OCI-LY1 (cell line): ENCODE data around the gene ASPHD1.

Source experiments
- H2AFZ ChIP-seq: fragments of 200-600 bp; sonication (generic), shearing (Covaris generic); 2 replicates; pipeline ENCODE4 v1.6.0; 2014; ENCODE audit warnings: antibody characterized with exemption, mild to moderate bottlenecking, low read length
- H3F3A ChIP-seq: fragments of 200-600 bp; sonication (generic), shearing (Covaris generic); 2 replicates; pipeline ENCODE4 v1.6.0; 2014; ENCODE audit warnings: mild to moderate bottlenecking, antibody characterized with exemption, low read length, moderate library complexity; ENCODE audit not compliant: insufficient read depth
- H3K27ac ChIP-seq: fragments of 200-600 bp; sonication (generic); 2 replicates; pipeline ENCODE4 v1.5.1; 2014; ENCODE audit warnings: low read length, mixed run types, mild to moderate bottlenecking, low read depth; ENCODE audit not compliant: poor library complexity, severe bottlenecking
- H3K27me3 ChIP-seq: fragments of 200-600 bp; sonication (generic); 2 replicates; pipeline ENCODE4 v1.6.0; 2014; ENCODE audit warnings: antibody characterized with exemption, mild to moderate bottlenecking, low read length, moderate library complexity; ENCODE audit not compliant: insufficient read depth
- H3K36me3 ChIP-seq: fragments of 200-600 bp; sonication (generic); 2 replicates; pipeline ENCODE4 v1.6.1; 2014; ENCODE audit warnings: mild to moderate bottlenecking, antibody characterized with exemption, low read length, moderate library complexity, mixed read lengths; ENCODE audit not compliant: insufficient read depth
- H3K4me1 ChIP-seq: fragments of 200-600 bp; sonication (generic); 2 replicates; pipeline ENCODE4 v1.5.1; 2014; ENCODE audit warnings: mild to moderate bottlenecking, low read length, moderate library complexity; ENCODE audit not compliant: insufficient read depth, severe bottlenecking
- H3K4me2 ChIP-seq: fragments of 200-600 bp; sonication (generic), shearing (Covaris generic); 2 replicates; pipeline ENCODE4 v1.6.1; 2014; ENCODE audit warnings: low read length
- H3K4me3 ChIP-seq: fragments of 200-600 bp; sonication (generic); 2 replicates; pipeline ENCODE4 v1.5.1; 2014; ENCODE audit warnings: low read length, low read depth, mild to moderate bottlenecking, mixed read lengths; ENCODE audit not compliant: poor library complexity, severe bottlenecking
- H3K79me2 ChIP-seq: fragments of 200-600 bp; shearing (Covaris generic); 2 replicates; pipeline ENCODE4 v1.6.1; 2016; ENCODE audit warnings: mixed run types, low read length, mixed read lengths; ENCODE audit not compliant: insufficient read depth
- H3K9ac ChIP-seq: fragments of 200-600 bp; sonication (generic), shearing (Covaris generic); 2 replicates; pipeline ENCODE4 v1.6.1; 2014; ENCODE audit warnings: mild to moderate bottlenecking, low read length, mixed read lengths
- H3K9me2 ChIP-seq: fragments of 200-600 bp; sonication (generic), shearing (Covaris generic); 2 replicates; pipeline ENCODE4 v1.6.1; 2014; ENCODE audit warnings: low read depth, mild to moderate bottlenecking, low read length, mixed read lengths
- H3K9me3 ChIP-seq: fragments of 200-600 bp; shearing (Covaris generic); 2 replicates; pipeline ENCODE4 v1.6.1; 2014; ENCODE audit warnings: low read length, mixed read lengths
- H4K20me1 ChIP-seq: fragments of 200-600 bp; sonication (generic), shearing (Covaris generic); 2 replicates; pipeline ENCODE4 v1.6.0; 2016; ENCODE audit warnings: mild to moderate bottlenecking, low read length; ENCODE audit not compliant: insufficient read depth
- EZH2 ChIP-seq: fragments of 200-600 bp; sonication (generic), shearing (Covaris generic); IDR thresholded peaks from 2 replicates; pipeline ENCODE4 v1.8.0; 2017; ENCODE audit warnings: borderline replicate concordance, mixed run types, mild to moderate bottlenecking, antibody characterized with exemption, low read length, moderate library complexity, mixed read lengths
- TF ChIP-seq, protein P1 (sequence below): fragments of 200-600 bp; sonication (generic), shearing (Covaris generic); IDR thresholded peaks from 2 replicates; pipeline ENCODE4 v1.5.1; 2017; ENCODE audit warnings: mild to moderate bottlenecking, antibody characterized with exemption, low read length, moderate library complexity, mixed read lengths

ASPHD1 gene

DNA sequence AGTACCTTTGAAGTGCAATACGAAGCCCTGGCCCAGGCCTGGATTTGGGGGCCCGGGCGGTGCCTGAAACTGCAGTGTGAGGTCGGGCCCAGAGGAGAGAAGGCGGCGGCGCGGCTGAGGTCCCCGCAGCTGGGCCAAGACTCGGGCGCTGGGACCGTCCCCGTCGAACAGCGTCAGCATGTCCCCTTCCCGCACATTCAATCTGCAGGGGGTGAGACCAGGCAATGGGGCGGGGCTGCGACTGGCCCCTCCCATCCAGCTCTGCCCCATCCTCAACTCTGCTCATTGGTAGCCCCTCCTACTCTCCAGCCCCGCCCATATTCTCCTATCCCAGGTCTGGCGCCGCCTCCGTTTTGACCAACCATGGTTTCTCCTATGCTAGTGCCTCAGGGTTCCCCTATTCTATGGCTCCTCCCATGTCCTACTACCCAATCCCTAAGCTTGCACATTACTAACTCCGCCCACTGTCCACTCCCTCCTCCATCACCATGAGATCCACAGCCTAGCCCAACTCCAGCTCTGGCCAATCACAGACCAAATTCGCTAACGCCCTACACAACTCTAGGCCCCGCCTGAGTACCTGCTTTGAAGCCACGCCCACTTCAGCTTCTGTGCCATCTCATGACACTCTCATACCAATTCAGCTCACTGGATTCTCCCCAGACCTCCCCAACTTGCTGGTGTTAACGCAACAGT, 22.9 kb upstream of the ASPHD1 start:
- Histone ChIP-seq H3K79me2 (no peaks in the 10 kb centered on the region), H3K27me3 (no peaks in the 10 kb centered on the region), H3K4me2 (no peak overlapping the region), H4K20me1 (no peaks in the 10 kb centered on the region), H3F3A (no peaks in the 10 kb centered on the region), H3K36me3 (no peaks in the 10 kb centered on the region), H3K4me3 (no peak overlapping the region), H3K27ac (no peak overlapping the region), H3K9me2 (no peaks in the 10 kb centered on the region), H3K9ac (no peak overlapping the region), H3K9me3 (no peaks in the 10 kb centered on the region), H2AFZ (no peak overlapping the region), H3K4me1 (no peaks in the 10 kb centered on the region)
- TF ChIP-seq EZH2 = no peak
- TF ChIP-seq, protein P1, sequence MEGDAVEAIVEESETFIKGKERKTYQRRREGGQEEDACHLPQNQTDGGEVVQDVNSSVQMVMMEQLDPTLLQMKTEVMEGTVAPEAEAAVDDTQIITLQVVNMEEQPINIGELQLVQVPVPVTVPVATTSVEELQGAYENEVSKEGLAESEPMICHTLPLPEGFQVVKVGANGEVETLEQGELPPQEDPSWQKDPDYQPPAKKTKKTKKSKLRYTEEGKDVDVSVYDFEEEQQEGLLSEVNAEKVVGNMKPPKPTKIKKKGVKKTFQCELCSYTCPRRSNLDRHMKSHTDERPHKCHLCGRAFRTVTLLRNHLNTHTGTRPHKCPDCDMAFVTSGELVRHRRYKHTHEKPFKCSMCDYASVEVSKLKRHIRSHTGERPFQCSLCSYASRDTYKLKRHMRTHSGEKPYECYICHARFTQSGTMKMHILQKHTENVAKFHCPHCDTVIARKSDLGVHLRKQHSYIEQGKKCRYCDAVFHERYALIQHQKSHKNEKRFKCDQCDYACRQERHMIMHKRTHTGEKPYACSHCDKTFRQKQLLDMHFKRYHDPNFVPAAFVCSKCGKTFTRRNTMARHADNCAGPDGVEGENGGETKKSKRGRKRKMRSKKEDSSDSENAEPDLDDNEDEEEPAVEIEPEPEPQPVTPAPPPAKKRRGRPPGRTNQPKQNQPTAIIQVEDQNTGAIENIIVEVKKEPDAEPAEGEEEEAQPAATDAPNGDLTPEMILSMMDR = no peak

DNA sequence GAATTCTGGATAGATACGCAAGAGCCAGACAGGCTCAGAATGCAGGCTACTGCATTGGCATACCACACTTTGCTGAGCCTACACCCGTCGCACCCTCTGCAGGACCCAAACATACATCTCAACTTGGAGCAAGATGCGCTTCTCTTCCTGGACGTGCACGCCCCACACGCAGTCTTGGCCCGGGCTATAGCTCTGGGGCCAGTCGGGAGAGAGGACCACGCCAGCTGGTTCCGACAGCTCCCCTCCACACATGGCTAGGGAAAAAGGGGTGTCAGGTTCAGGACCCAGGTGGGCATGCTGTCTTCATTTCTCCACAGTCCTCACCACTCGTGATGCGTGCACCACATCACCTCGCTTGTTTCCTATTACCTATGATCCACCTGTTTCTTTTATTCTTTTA, 22.1 kb upstream of the ASPHD1 start:
- H4K20me1 ChIP-seq = no peaks in the 10 kb centered on the region
- H3K9ac ChIP-seq = no peak overlapping the region
- H2AFZ ChIP-seq = no peak overlapping the region
- no peak overlapping the region for H3K4me2 ChIP-seq
- no peak overlapping the region for H3K27ac ChIP-seq
- no peaks in the 10 kb centered on the region for H3K36me3 ChIP-seq
- no peaks in the 10 kb centered on the region for H3K9me3 ChIP-seq
- no peaks in the 10 kb centered on the region for H3K4me1 ChIP-seq
- H3F3A ChIP-seq = no peaks in the 10 kb centered on the region
- H3K9me2 ChIP-seq = no peaks in the 10 kb centered on the region
- H3K79me2 ChIP-seq = no peaks in the 10 kb centered on the region
- TF ChIP-seq, protein P1 = no peak
- no peak for TF ChIP-seq EZH2
- no peak overlapping the region for H3K4me3 ChIP-seq
- no peaks in the 10 kb centered on the region for H3K27me3 ChIP-seq

DNA sequence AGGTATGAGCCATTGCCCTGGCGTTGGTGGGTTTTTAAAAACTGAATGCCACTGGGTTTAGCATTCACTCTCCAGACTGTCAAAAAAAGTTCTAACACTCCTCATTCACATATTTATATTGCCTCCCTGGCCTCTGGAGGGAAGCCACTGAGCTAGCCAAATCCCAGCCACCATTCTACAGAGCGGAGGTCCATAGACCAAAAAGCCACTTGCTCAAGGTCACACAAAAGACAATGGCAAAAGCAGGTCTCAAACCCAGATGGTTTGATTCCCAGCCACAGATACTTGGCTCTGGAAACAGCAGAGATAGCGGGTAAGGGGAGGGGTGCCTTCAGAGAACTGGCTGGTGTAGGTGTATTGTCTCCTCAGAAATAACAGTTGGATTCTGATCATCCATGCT, 19.2 kb upstream of the ASPHD1 start:
- H3K4me2 ChIP-seq = no peak overlapping the region
- H3K9me3 ChIP-seq = no peaks in the 10 kb centered on the region
- H3F3A ChIP-seq = no peaks in the 10 kb centered on the region
- no peak overlapping the region for H3K27ac ChIP-seq
- H3K36me3 ChIP-seq = no peaks in the 10 kb centered on the region
- no peaks in the 10 kb centered on the region for H3K9me2 ChIP-seq
- H3K4me3 ChIP-seq = no peak overlapping the region
- no peaks in the 10 kb centered on the region for H3K79me2 ChIP-seq
- no peaks in the 10 kb centered on the region for H3K27me3 ChIP-seq
- no peaks in the 10 kb centered on the region for H4K20me1 ChIP-seq
- H3K9ac ChIP-seq = no peak overlapping the region
- TF ChIP-seq EZH2 = no peak
- TF ChIP-seq, protein P1 = no peak
- H2AFZ ChIP-seq = no peak overlapping the region
- H3K4me1 ChIP-seq = no peaks in the 10 kb centered on the region
